HCT116 (cell line): ENCODE results near the gene LSMEM2. TPM values are rescaled to one million over a fixed set of nuclear protein-coding genes. Genes with fewer than 3 reads are reported as not detected.
A peak's percentile ranks its signal among the peaks of the same experiment; 100 is the strongest.

Experiments
- ATAC-seq: fragments of 200-7000 bp; cut with Tn5 transposase; 2 replicates; pipeline ENCODE4 v1.9.1; 2020; ENCODE audit warnings: mild to moderate bottlenecking, moderate library complexity
- BruUV-seq: library from RNA; stranded (reverse); fragments of 400-500 nt; replicated peaks from 2 replicates; lab custom pipeline; 2021; lab: Mats Ljungman, UMichigan
- CTCF ChIA-PET: fragments of 300-600 bp; sonication (Branson Sonifier 250); formaldehyde crosslinking; loops from one replicate; lab custom pipeline; 2021; ENCODE audit warnings: antibody characterized with exemption; lab: Charles Lee
- POLR2A ChIA-PET: fragments of 300-600, 350-600 bp; sonication (Branson Sonifier 250); formaldehyde crosslinking; loops from one replicate; lab custom pipeline; 2021; ENCODE audit warnings: antibody characterized with exemption; lab: Charles Lee
- RAD21 ChIA-PET, 2 experiments: fragments of 300-600 bp; sonication (Branson Sonifier 250); formaldehyde crosslinking; loops; one replicate each; lab custom pipeline; 2023; ENCODE audit warnings: low total read pairs in 2 of 2; ENCODE audit not compliant: uncharacterized antibody in 2 of 2, unreplicated experiment in 2 of 2, low non-redundant PET in 1 of 2; lab: Charles Lee
- DNase-seq: peaks from one replicate; pipeline ENCODE4 v3.0.0-alpha.2; 2010; ENCODE audit warnings: low read depth, low spot score
- H2AFZ ChIP-seq: fragments of 200-600 bp; shearing (Covaris generic), sonication (generic); 2 replicates; pipeline ENCODE4 v1.6.1; 2017; ENCODE audit warnings: low read depth, mixed run types, mixed read lengths, antibody characterized with exemption, low read length; ENCODE audit not compliant: poor library complexity, severe bottlenecking
- H3K27ac ChIP-seq: 2 replicates; pipeline ENCODE4 v1.5.1; 2012; ENCODE audit warnings: low read depth, low read length
- H3K27me3 ChIP-seq: fragments of 200-600 bp; sonication (generic); 2 replicates; pipeline ENCODE4 v1.6.1; 2016; ENCODE audit warnings: mixed run types, low read length, mixed read lengths; ENCODE audit not compliant: insufficient read depth
- H3K36me3 ChIP-seq, 2 experiments: fragments of 200-500 bp in 1 of 2; fragments of 200-600 bp in 1 of 2; sonication (Bioruptor generic) in 1 of 2; sonication (generic) in 1 of 2; 2 replicates each; pipeline versions ENCODE4 v1.5.1 to v1.6.1; 2014 to 2016; ENCODE audit warnings: low read length in 2 of 2, inconsistent platforms in 1 of 2, mixed read lengths in 1 of 2, mixed run types in 1 of 2; ENCODE audit not compliant: insufficient read depth in 2 of 2, control insufficient read depth in 1 of 2
- H3K4me1 ChIP-seq, 2 experiments: fragments of 200-600 bp in 1 of 2; sonication (generic) in 1 of 2; 2 replicates each; pipeline versions ENCODE4 v1.5.1 to v1.6.1; 2012 to 2017; ENCODE audit warnings: low read length in 2 of 2, inconsistent platforms in 1 of 2, mild to moderate bottlenecking in 1 of 2, mixed read lengths in 1 of 2, mixed run types in 1 of 2, moderate library complexity in 1 of 2; ENCODE audit not compliant: insufficient read depth in 2 of 2, control insufficient read depth in 1 of 2
- H3K4me2 ChIP-seq: fragments of 200-600 bp; sonication (generic); 2 replicates; pipeline ENCODE4 v1.6.1; 2017; ENCODE audit warnings: mixed run types, low read length, mixed read lengths
- H3K4me3 ChIP-seq, 2 experiments: fragments of 200-600 bp in 1 of 2; sonication (generic) in 1 of 2; replicated peaks in 1 of 2; 2 replicates each; pipeline ENCODE4 v1.5.1; 2011 to 2016; ENCODE audit warnings: low read length in 2 of 2, control low read depth in 1 of 2, low read depth in 1 of 2, mild to moderate bottlenecking in 1 of 2, mixed read lengths in 1 of 2, mixed run types in 1 of 2
- H3K79me2 ChIP-seq: fragments of 200-600 bp; sonication (generic); 2 replicates; pipeline ENCODE4 v1.6.1; 2017; ENCODE audit warnings: mild to moderate bottlenecking, mixed run types, low read length, moderate library complexity, mixed read lengths; ENCODE audit not compliant: insufficient read depth
- H3K9ac ChIP-seq: fragments of 200-600 bp; sonication (generic); 2 replicates; pipeline ENCODE4 v1.6.1; 2016; ENCODE audit warnings: low read length, mixed read lengths
- H3K9me2 ChIP-seq: fragments of 200-600 bp; sonication (generic), shearing (Covaris generic); 2 replicates; pipeline ENCODE4 v1.6.1; 2017; ENCODE audit warnings: mixed run types, mild to moderate bottlenecking, moderate library complexity; ENCODE audit not compliant: insufficient read depth
- H3K9me3 ChIP-seq, 2 experiments: fragments of 200-500 bp in 1 of 2; fragments of 200-600 bp in 1 of 2; sonication (Bioruptor generic) in 1 of 2; sonication (generic) in 1 of 2; 2 replicates each; pipeline ENCODE4 v1.6.1; 2014 to 2017; ENCODE audit warnings: low read length in 2 of 2, mixed read lengths in 2 of 2, inconsistent platforms in 1 of 2, low read depth in 1 of 2, mild to moderate bottlenecking in 1 of 2, mixed run types in 1 of 2, moderate library complexity in 1 of 2; ENCODE audit not compliant: control insufficient read depth in 1 of 2, insufficient read depth in 1 of 2
- H4K20me1 ChIP-seq: fragments of 200-600 bp; sonication (generic), shearing (Covaris generic); 2 replicates; pipeline ENCODE4 v1.6.1; 2017; ENCODE audit warnings: mixed run types, mild to moderate bottlenecking, moderate library complexity; ENCODE audit not compliant: insufficient read depth
- ELF1 ChIP-seq: IDR thresholded peaks from 2 replicates; pipeline ENCODE4 v1.6.1; 2012; ENCODE audit warnings: low read depth, borderline replicate concordance
- TCF7L2 ChIP-seq: IDR thresholded peaks from 2 replicates; pipeline ENCODE4 v1.7.0; 2011; ENCODE audit warnings: borderline replicate concordance, inconsistent platforms; ENCODE audit not compliant: insufficient read depth, insufficient read length; ENCODE audit errors: extremely low read depth
- intact Hi-C: fragments of 100-400 bp; cut with micrococcal nuclease; formaldehyde crosslinking; loops from 2 replicates; pipeline ENCODE4 v1.10.0; 2022
- total RNA-seq: library from RNA; stranded (reverse); gene quantifications from one replicate; pipeline ENCODE4 v1.2.1, GENCODE V29; 2021; ENCODE audit not compliant: unreplicated experiment
- TF ChIP-seq, protein P1 (sequence below), 3 experiments: fragments of 200-600 bp in 1 of 3; sonication (generic) in 1 of 3; IDR thresholded peaks in 2 of 3; conservative IDR thresholded peaks in 1 of 3; 2 replicates each; pipeline ENCODE4 v1.5.1; 2012 to 2017; ENCODE audit warnings: low read depth in 2 of 3, low read length in 2 of 3, antibody characterized with exemption in 1 of 3, borderline replicate concordance in 1 of 3, control low read depth in 1 of 3, mild to moderate bottlenecking in 1 of 3, mixed read lengths in 1 of 3, mixed run types in 1 of 3, moderate library complexity in 1 of 3; ENCODE audit not compliant: insufficient read depth in 1 of 3

Gene LSMEM2
- total RNA-seq, 1 experiment from 2014 or later, result not detected

DNA sequence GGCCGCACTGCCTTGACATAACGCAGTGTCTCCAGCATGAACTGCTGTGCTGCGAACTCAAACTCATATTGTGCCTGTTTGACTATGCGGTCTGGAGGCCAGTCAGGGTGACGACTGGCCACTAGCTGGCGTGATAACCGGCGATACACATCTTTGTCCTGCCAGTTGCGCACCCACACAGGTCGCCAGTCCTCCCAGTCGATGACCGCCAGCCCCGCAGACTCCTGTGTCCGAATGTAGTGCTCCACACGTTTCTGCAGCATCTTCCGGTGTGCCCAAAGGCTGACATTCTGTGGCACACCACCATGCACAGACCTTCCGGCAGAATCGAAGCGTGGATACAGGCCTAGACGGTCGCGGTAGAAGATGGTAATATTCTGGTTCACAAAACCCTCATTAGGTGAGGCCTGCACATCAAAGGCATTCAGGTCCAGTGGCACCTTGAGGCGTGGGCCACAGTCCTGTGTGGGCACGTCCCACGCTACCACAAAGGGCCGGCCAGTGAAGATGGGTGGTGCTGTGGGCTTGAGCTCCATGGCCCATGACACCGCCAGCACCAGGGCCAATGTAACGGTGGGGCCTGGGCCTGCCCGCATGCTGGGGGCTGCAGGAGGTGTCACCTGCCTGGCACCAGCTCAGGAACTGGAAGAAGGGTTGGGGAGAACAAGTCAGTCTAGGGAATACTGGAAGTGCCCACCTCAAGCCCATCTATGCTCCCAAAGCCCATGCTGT lies 41.2 kb downstream of the LSMEM2 start:
- Histone ChIP-seq H3K9me2 (no peaks in the 10 kb centered on the region), H3K79me2 (peaks cover 46% of the 10 kb centered on the region), H3K9ac (peak overlapping the region; percentile 88), H4K20me1 (no peaks in the 10 kb centered on the region), H3K9me3 (no peaks in the 10 kb centered on the region), H3K27ac (peak overlapping the region; percentile 93), H3K4me1 (peaks cover 64 to 90% of the 10 kb centered on the region in 2 experiments), H3K4me2 (peak overlapping the region; percentile 92), H2AFZ (no peak overlapping the region), H3K4me3 (peak overlapping the region; percentile 64 to 92), H3K36me3 (peaks cover 4 to 19% of the 10 kb centered on the region in 2 experiments; a peak in 1 of 4 replicates), H3K27me3 (no peaks in the 10 kb centered on the region)
- ChIA-PET CTCF (no interaction called here), RAD21 (interaction anchor here in 1 of 2 experiments (1.7 kb wide), 1 partner anchor 21 kb away, joined by 5 read pairs; the partner anchor contains the start of genes HYAL3 and NAA80), POLR2A (interaction anchor here (1.9 kb wide), 1 partner anchor 28 kb away, joined by 4 read pairs; the partner anchor contains the start of gene IFRD2)
- no peak for ATAC-seq
- intact Hi-C loops, result no loop called here
- BruUV-seq, result no TSS peak
- no peak for DNase-seq
- TF ChIP-seq, protein P1, sequence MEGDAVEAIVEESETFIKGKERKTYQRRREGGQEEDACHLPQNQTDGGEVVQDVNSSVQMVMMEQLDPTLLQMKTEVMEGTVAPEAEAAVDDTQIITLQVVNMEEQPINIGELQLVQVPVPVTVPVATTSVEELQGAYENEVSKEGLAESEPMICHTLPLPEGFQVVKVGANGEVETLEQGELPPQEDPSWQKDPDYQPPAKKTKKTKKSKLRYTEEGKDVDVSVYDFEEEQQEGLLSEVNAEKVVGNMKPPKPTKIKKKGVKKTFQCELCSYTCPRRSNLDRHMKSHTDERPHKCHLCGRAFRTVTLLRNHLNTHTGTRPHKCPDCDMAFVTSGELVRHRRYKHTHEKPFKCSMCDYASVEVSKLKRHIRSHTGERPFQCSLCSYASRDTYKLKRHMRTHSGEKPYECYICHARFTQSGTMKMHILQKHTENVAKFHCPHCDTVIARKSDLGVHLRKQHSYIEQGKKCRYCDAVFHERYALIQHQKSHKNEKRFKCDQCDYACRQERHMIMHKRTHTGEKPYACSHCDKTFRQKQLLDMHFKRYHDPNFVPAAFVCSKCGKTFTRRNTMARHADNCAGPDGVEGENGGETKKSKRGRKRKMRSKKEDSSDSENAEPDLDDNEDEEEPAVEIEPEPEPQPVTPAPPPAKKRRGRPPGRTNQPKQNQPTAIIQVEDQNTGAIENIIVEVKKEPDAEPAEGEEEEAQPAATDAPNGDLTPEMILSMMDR (IDR thresholded peaks at IDR 0.05 in 2 of 3, conservative IDR thresholded peaks at IDR 0.05 in 1 of 3; ENCODE audit: borderline replicate concordance in 1 of 3, insufficient read depth in 1 of 3, low read depth in 2 of 3, low read length in 2 of 3), result peak in 2 of 3 experiments; percentile 21 to 41; a peak in 3 of 6 replicates
- TF ChIP-seq TCF7L2 (peak; percentile 17), ELF1 (no peak)
